ENCODE data around the gene SLC8B1.

- TF ChIP-seq CTCF (optimal IDR thresholded peaks at IDR 0.05 in 1 of 3, IDR thresholded peaks at IDR 0.05 in 1 of 3, conservative IDR thresholded peaks at IDR 0.05 in 1 of 3; ENCODE audit: extremely low read depth in 1 of 3, insufficient read depth in 2 of 3, low read length in 3 of 3) = peak in 1 of 3 experiments; percentile 13
- no peak for TF ChIP-seq EZH2 (IDR thresholded peaks at IDR 0.05; ENCODE audit: low read length)
Measured at GRCh38 chr12:113326775-113327395, 8.0 kb downstream of the SLC8B1 start.

Measured in keratinocyte (primary cell).